LNCaP clone FGC (cell line): ENCODE results near the gene KCNIP4.

ENCODE experiments used
- DNase-seq: peaks from one replicate; pipeline ENCODE4 v3.0.0-alpha.2; 2011; ENCODE audit warnings: low read depth
- H3K4me3 ChIP-seq: 2 replicates; pipeline ENCODE4 v1.5.1; 2011; ENCODE audit warnings: mild to moderate bottlenecking, low read depth, low read length, control low read depth
- CTCF ChIP-seq: IDR thresholded peaks from 2 replicates; pipeline ENCODE4 v1.5.1; 2012; ENCODE audit warnings: mild to moderate bottlenecking; ENCODE audit not compliant: control insufficient read depth, insufficient read depth; ENCODE audit errors: extremely low read depth

KCNIP4 gene

GRCh38 chr4:21915761-21916160 is 32.8 kb downstream of the KCNIP4 start:
- DNase-seq: no peak
- no peak overlapping the region for H3K4me3 ChIP-seq
- no peak for TF ChIP-seq CTCF

GRCh38 chr4:21901831-21902230 is 46.7 kb downstream of the KCNIP4 start:
- no peak overlapping the region for H3K4me3 ChIP-seq
- no peak for TF ChIP-seq CTCF
- DNase-seq: no peak

GRCh38 chr4:21901281-21901680 is 47.3 kb downstream of the KCNIP4 start:
- TF ChIP-seq CTCF: no peak
- no peak overlapping the region for H3K4me3 ChIP-seq
- DNase-seq: no peak

- no peak overlapping the region for H3K4me3 ChIP-seq
- DNase-seq: no peak
- no peak for TF ChIP-seq CTCF
These were observed 48.4 kb downstream of the KCNIP4 start for GRCh38 chr4:21900211-21900610.

GRCh38 chr4:21898101-21898500 is 50.5 kb downstream of the KCNIP4 start:
- no peak overlapping the region for H3K4me3 ChIP-seq
- no peak for DNase-seq
- TF ChIP-seq CTCF: no peak

- no peak for DNase-seq
- TF ChIP-seq CTCF: no peak
- H3K4me3 ChIP-seq: no peak overlapping the region
These were observed 51.8 kb downstream of the KCNIP4 start for GRCh38 chr4:21896767-21897166.

GRCh38 chr4:21893136-21893535 is 55.4 kb downstream of the KCNIP4 start:
- no peak for DNase-seq
- H3K4me3 ChIP-seq: no peak overlapping the region
- no peak for TF ChIP-seq CTCF
